Left colon (tissue), 2 donors: ENCODE results near the gene TMCO4. TPM values are rescaled to one million over a fixed set of nuclear protein-coding genes. Genes with fewer than 3 reads are reported as not detected.

Experiments
- ATAC-seq: fragments of 200-7000 bp; cut with Tn5 transposase; one replicate; pipeline ENCODE4 v1.9.1; 2020; ENCODE audit warnings: mild to moderate bottlenecking, moderate library complexity
- DNase-seq, 2 donors: peaks; one replicate each; pipeline ENCODE4 v3.0.0-alpha.2; 2020
- intact Hi-C, 2 donors: fragments of 100-400 bp; cut with DNase I in 1 of 2; cut with micrococcal nuclease in 1 of 2; formaldehyde crosslinking; loops; one replicate each; pipeline versions ENCODE4 v1.11.2 to v1.14.0; 2022; cut with DNase I, micrococcal nuclease
- total RNA-seq, 2 donors: library from RNA; stranded (reverse); fragmentation: NEBNext Ultra II Directional; extraction: Animal tissue kit (Norgen Biotek cat#: 25700); gene quantifications; one replicate each; pipeline ENCODE4 v1.2.1, GENCODE V29; 2021
- donor health status: DM: no; HTN: no; CAD: no.
- donor health status: DM: yes; HTN: yes; CAD: no.

TMCO4 gene
- total RNA-seq, 2 donors from 2014 or later: 28.9 to 31.1 TPM

GRCh38 chr1:19815801-19816736, 16.4 kb upstream of the TMCO4 start:
- DNase-seq (peak; percentile 95 to 96), ATAC-seq (peak; percentile 55)
- intact Hi-C loops: no loop called here

GRCh38 chr1:19814681-19815503, 15.2 kb upstream of the TMCO4 start, which contains the start of gene RNF186:
Gene RNF186 (minus strand): TSS chr1:19815283. CDS start chr1:19815101, 182 bp downstream.
- ATAC-seq (peak; percentile 66), DNase-seq (peak; percentile 90 to 93)
- intact Hi-C loops: no loop called here

GRCh38 chr1:19814244-19814661, 14.5 kb upstream of the TMCO4 start:
- DNase-seq: peak in 1 of 2 donors; percentile 57
- intact Hi-C loops: no loop called here
- ATAC-seq: peak; percentile 5

GRCh38 chr1:19813643-19813960, 13.9 kb upstream of the TMCO4 start:
- ATAC-seq (no peak), DNase-seq (no peak)
- intact Hi-C loops: no loop called here

DNA sequence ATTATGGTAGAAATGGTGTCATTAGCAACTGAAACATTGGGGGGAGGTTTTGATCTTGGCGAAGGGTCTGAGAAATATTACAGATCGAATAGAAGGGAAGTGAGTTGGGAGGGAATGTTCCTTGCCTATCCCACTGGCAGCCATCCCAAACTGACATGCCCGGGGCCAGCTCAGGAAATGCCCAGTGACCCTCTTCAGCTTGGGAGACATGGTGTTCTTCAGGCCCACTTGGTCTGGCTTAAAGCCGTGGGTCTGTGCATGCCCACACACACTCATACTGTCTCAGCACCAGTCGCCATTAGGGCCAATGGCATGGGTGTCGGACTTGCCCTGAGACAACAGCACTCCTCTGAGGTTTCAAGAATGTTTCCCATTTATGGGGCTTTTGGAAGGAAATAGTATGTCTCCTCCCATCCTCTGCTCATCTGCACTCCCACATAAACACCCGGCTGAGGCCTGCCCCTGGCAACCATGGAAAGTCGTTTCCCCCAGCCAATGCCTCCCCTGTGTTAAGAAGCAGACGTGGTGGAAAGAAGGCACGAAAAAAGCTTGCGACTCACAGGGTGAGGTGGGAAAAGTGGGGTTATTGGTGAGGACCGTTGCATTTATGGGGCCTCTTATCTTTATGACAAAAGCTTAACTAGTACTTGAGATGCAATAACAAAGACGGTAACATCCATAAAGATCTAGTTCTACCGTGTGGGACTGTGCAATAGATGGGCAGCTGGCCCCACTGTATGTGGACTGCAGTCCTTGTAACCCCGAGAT, 13.3 kb upstream of the TMCO4 start:
- ATAC-seq: peak; percentile 49
- DNase-seq: peak; percentile 71 to 72
- intact Hi-C loops: no loop called here

GRCh38 chr1:19811206-19811851, 11.6 kb upstream of the TMCO4 start:
- no peak for ATAC-seq
- intact Hi-C loops: no loop called here

DNA sequence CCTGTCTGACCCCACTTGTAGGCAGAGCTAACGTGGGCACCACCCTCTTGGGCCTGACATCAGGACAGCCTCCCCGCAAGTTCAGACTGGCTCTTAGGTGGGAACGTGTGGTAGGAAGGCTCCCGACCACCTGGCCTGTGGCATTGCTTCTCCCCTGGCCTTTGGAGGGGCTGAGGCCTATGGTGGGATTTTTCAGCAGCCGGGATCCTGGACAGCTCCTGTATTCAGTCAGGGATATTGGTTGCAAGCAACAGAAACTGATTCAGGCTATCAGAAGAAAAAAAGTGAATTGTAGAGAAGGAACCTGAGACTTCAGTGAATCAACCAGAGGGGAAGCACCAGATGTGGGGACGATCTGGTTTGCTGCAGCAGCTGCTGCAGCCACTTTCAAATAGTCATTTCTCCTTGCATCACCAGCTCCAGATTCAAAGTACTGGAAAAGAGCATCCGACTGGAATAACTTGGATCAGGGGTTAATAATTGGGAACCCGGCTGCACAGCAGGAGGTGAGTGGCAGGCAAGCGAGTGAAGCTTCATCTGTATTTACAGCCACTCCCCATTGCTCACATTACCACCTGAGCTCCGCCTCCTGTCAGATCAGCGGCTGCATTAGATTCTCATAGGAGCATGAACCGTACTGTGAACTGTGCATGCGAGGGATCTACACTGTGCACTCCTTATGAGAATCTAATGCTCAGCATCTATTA, 9.5 kb upstream of the TMCO4 start:
- intact Hi-C loops: no loop called here
- DNase-seq (peak; percentile 32 to 47), ATAC-seq (no peak)

More at GRCh38 chr1:19811206-19811851, 11.6 kb upstream of the TMCO4 start:
- DNase-seq: peak; percentile 50 to 51

- ATAC-seq (no peak), DNase-seq (no peak)
- intact Hi-C loops: no loop called here
These were observed 8.6 kb upstream of the TMCO4 start for GRCh38 chr1:19808351-19808750.

DNA sequence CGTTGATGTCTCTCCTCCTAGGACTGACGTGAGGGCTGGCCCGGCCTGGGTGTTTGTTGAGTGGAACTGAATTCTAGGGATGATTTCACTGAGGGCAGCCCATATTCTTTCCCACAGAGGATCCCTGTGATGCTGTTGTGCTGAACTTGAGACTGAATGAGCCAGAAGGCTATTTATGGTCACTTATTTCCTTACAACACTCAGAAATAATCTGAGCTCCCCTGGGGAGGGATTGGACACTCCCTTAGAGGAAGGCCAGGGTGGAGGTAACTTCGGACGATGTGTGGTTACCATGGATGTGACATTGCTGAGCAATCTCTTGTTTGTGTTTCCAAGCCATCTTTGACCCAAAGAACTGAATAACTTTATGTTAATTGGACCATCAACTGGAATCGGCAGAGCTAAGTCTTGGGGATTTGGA, 5.1 kb upstream of the TMCO4 start:
- ATAC-seq: peak; percentile 53
- DNase-seq: no peak
- intact Hi-C loops: no loop called here

DNA sequence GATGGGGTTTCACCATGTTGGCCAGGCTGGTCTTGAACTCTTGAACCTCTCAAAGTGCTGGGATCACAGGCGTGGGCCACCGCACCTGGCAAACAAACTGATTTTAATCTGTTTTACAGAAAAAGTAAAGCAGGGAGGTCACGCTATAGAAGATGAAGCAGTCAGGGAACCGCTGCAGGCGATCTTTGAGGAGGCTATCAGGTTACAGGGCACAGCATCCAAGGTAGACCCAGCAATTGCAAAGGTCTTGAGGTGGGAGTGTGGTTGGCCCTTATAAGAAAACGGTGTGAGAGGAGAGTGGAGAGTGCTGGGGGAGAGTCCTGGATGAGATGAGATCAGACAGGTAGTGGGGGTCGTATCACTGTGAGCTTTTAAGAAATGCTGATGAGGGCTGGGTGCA, 2.6 kb upstream of the TMCO4 start:
- DNase-seq (no peak), ATAC-seq (no peak)
- intact Hi-C loops: no loop called here

DNA sequence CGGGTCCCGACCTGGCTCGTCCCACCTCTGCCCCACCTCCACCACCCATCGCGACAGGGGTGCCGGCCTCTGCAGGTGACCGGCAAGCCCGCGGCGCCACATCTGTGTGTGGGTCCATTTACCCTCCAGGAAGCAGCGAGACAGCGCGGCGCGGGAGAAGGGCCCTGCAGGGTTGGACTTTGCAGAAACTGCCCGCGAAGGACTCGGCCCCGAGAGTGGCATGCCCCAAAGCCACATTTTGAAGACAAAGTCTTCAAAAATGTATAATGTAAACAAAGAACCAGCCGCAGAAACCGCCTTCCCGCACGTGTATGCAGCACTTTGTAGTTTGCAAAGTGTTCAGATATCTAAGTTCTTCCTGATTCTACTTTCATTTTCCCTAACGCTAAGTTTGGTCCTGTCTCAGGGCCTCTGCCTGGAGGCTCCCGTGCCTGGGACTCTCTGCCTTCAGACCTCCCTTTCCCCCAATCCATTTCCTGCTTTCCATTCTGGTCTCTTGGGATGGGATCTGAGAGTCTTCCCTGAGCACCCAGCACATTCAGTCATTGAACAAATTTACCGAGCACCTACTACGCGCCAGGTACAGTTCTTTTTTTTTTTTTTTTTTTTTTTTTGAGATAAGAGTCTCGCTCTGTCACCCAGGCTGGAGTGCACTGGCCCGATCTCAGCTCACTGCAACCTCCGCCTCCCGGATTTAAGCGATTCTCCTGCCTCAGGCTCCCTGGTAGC, 524 bp upstream of the TMCO4 start:
- ATAC-seq: peak; percentile 56
- DNase-seq: peak; percentile 54 to 76
- intact Hi-C loops: no loop called here

- no peak for DNase-seq
- no peak for ATAC-seq
- intact Hi-C loops: no loop called here
These were observed 1.1 kb downstream of the TMCO4 start for GRCh38 chr1:19798486-19799229.

DNA sequence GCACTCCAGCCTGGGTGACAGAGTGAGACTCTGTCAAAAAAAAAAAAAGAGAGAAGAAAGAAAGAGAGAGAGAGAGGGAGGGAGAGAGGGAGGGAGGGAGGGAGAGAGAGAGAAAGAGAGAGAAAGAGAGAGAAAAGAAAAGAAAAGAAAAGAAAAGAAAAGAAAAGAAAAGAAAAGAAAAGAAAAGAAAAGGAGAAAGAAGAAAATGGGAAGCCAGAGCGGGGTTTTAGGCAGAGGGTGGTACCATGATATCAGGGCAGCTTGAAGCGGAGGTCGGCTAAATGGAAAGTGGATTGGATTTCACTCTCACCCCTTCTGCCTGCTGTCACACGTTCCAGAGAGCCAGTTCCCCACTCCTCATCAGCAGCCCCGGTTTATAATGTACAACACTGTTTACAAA, 1.9 kb downstream of the TMCO4 start:
- no peak for ATAC-seq
- intact Hi-C loops: no loop called here
- no peak for DNase-seq

- intact Hi-C loops: no loop called here
- no peak for ATAC-seq
- no peak for DNase-seq
These were observed 5.1 kb downstream of the TMCO4 start for GRCh38 chr1:19794583-19794982.

GRCh38 chr1:19793360-19794046, 6.2 kb downstream of the TMCO4 start:
- no peak for DNase-seq

More at GRCh38 chr1:19793360-19794046, 6.2 kb downstream of the TMCO4 start:
- intact Hi-C loops: no loop called here
- ATAC-seq: peak; percentile 44
